Endodermal cell (in vitro differentiated cells): ENCODE measurements around the gene EGFLAM. TPM values are rescaled to one million over a fixed set of nuclear protein-coding genes. Genes with fewer than 3 reads are reported as not detected.

Experiments used
- DNase-seq: peaks from one replicate; pipeline ENCODE4 v3.0.0-alpha.2; 2017
- H3K27ac ChIP-seq: 2 replicates; pipeline ENCODE4 v1.5.1; 2013; ENCODE audit warnings: mild to moderate bottlenecking, low read depth, low read length, moderate library complexity
- H3K27me3 ChIP-seq: 2 replicates; pipeline ENCODE4 v1.6.1; 2013; ENCODE audit warnings: mild to moderate bottlenecking, low read length, moderate library complexity; ENCODE audit not compliant: insufficient read depth, control insufficient read depth, poor library complexity, severe bottlenecking
- H3K36me3 ChIP-seq: 2 replicates; pipeline ENCODE4 v1.7.0; 2013; ENCODE audit warnings: mild to moderate bottlenecking, low read length, moderate library complexity; ENCODE audit not compliant: control insufficient read depth, insufficient read depth
- H3K4me1 ChIP-seq: one replicate; pipeline ENCODE4 v1.7.0; 2013; ENCODE audit warnings: low read length; ENCODE audit not compliant: control insufficient read depth, insufficient read depth
- H3K4me3 ChIP-seq: 2 replicates; pipeline ENCODE4 v1.5.1; 2013; ENCODE audit warnings: mild to moderate bottlenecking, low read length, moderate library complexity
- H3K9ac ChIP-seq: 2 replicates; pipeline ENCODE4 v1.6.1; 2013; ENCODE audit warnings: mild to moderate bottlenecking, low read length, moderate library complexity; ENCODE audit not compliant: poor library complexity, severe bottlenecking; ENCODE audit errors: extremely low read depth
- H3K9me3 ChIP-seq: 2 replicates; pipeline ENCODE4 v1.6.1; 2013; ENCODE audit warnings: mild to moderate bottlenecking, low read length, moderate library complexity; ENCODE audit not compliant: control insufficient read depth
- H3K27ac Mint-ChIP-seq: 2 replicates; pipeline ENCODE4 v1.8.0; 2020; ENCODE audit warnings: mixed read lengths
- H3K27me3 Mint-ChIP-seq: 2 replicates; pipeline ENCODE4 v1.8.0; 2021; ENCODE audit warnings: mild to moderate bottlenecking, mixed read lengths; ENCODE audit not compliant: insufficient read depth
- H3K36me3 Mint-ChIP-seq: 2 replicates; pipeline ENCODE4 v1.8.0; 2020; ENCODE audit warnings: low read depth, mixed read lengths
- H3K4me1 Mint-ChIP-seq: 2 replicates; pipeline ENCODE4 v1.8.0; 2020; ENCODE audit warnings: mixed read lengths
- H3K4me3 Mint-ChIP-seq: 2 replicates; pipeline ENCODE4 v1.8.0; 2020; ENCODE audit warnings: mild to moderate bottlenecking, moderate library complexity, mixed read lengths
- H3K9me3 Mint-ChIP-seq: 2 replicates; pipeline ENCODE4 v1.8.0; 2020; ENCODE audit warnings: mild to moderate bottlenecking, mixed read lengths
- WGBS, 2 experiments: methylation state at CpG; one replicate each; pipeline versions ENCODE4 v1.1.5 to v1.1.7; 2013; ENCODE audit warnings: missing lambda C conversion rate in 2 of 2, mixed read lengths in 1 of 2; ENCODE audit not compliant: insufficient coverage in 1 of 2, insufficient read length in 1 of 2; 5-methylcytosine and 5-hydroxymethylcytosine counted together
- total RNA-seq, 2 donors: library from RNA; stranded (reverse); fragmentation: NEBNext Ultra II Directional in 1 of 2; extraction: Animal tissue kit (Norgen Biotek cat#: 25700) in 1 of 2; gene quantifications; 2 replicates in 1 of 2; 3 replicates in 1 of 2; pipeline ENCODE4 v1.2.1, GENCODE V29; 2021
- TF ChIP-seq, protein P1 (sequence below): fragments of 200-600 bp; sonication (generic); conservative IDR thresholded peaks from 2 replicates; pipeline ENCODE4 v1.5.0; 2021; ENCODE audit warnings: antibody characterized with exemption, mild to moderate bottlenecking

The EGFLAM gene
- total RNA-seq, 2 donors from 2014 or later = 4.4 to 8.8 TPM

DNA sequence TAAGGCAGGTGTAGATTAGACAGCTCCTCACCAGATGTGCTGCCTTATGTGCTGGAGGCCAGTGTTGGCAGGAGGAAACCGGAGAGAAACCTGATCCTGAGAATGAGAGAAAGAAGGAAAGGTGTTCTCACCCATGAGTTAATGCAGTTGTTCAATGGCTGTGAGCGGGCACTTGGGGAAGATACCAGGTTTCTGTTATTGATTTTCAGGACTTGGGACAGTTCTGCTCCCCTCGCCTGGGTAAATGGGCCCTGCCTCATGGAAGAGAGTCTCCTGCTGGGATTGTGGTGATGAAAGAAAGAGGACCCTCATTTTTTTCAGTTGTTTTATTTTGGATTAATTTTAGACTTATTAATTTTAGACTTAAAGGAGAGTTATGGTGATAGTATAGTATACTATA lies 59.5 kb downstream of the EGFLAM start:
- Mint-ChIP-seq H3K4me1 (peaks cover 3% of the 10 kb centered on the region), H3K27ac (peak overlapping the region; percentile 78), H3K27me3 (no peaks in the 10 kb centered on the region), H3K9me3 (no peaks in the 10 kb centered on the region), H3K36me3 (peaks cover 63% of the 10 kb centered on the region), H3K4me3 (no peak overlapping the region)
- H3K27me3 ChIP-seq = no peaks in the 10 kb centered on the region
- H3K9ac ChIP-seq = no peak overlapping the region
- no peak overlapping the region for H3K4me3 ChIP-seq
- no peak for DNase-seq
- H3K27ac ChIP-seq = no peak overlapping the region
- H3K9me3 ChIP-seq = no peaks in the 10 kb centered on the region
- TF ChIP-seq, protein P1, sequence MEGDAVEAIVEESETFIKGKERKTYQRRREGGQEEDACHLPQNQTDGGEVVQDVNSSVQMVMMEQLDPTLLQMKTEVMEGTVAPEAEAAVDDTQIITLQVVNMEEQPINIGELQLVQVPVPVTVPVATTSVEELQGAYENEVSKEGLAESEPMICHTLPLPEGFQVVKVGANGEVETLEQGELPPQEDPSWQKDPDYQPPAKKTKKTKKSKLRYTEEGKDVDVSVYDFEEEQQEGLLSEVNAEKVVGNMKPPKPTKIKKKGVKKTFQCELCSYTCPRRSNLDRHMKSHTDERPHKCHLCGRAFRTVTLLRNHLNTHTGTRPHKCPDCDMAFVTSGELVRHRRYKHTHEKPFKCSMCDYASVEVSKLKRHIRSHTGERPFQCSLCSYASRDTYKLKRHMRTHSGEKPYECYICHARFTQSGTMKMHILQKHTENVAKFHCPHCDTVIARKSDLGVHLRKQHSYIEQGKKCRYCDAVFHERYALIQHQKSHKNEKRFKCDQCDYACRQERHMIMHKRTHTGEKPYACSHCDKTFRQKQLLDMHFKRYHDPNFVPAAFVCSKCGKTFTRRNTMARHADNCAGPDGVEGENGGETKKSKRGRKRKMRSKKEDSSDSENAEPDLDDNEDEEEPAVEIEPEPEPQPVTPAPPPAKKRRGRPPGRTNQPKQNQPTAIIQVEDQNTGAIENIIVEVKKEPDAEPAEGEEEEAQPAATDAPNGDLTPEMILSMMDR = no peak
- H3K4me1 ChIP-seq = no peaks in the 10 kb centered on the region
- WGBS, 2 experiments = 90 to 100% methylated on average over 2 to 3 of the region's 3 CpGs
- peaks cover 92% of the 10 kb centered on the region for H3K36me3 ChIP-seq

DNA sequence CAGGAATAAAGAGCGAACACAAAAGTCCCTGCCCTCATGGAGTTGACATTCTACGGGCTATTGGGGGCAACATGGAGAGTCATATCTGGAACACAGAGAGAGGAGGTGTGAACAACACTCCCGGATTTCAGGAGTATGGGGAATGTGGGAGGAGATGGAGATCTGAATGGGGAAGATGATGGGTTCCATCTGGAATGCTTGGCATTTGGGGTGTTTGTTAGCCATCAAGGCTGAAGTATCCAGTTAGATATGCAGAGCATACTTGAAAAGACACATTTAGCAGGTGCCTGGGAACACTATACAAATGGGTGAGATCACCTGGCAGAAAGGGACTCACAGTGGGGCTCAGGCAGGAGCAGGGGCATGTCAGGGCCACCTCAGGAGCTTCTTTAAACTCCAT lies 61.1 kb downstream of the EGFLAM start:
- WGBS, 2 experiments = 80 to 93% methylated on average over 1 to 3 of the region's 3 CpGs
- H3K4me1 Mint-ChIP-seq = peaks cover 7% of the 10 kb centered on the region
- Histone ChIP-seq H3K36me3 (peaks cover 93% of the 10 kb centered on the region), H3K27me3 (no peaks in the 10 kb centered on the region), H3K9ac (no peak overlapping the region), H3K4me1 (peaks cover 3% of the 10 kb centered on the region), H3K9me3 (no peaks in the 10 kb centered on the region), H3K4me3 (no peak overlapping the region), H3K27ac (no peak overlapping the region)
- no peak overlapping the region for H3K4me3 Mint-ChIP-seq
- DNase-seq = no peak
- H3K9me3 Mint-ChIP-seq = no peaks in the 10 kb centered on the region
- no peaks in the 10 kb centered on the region for H3K27me3 Mint-ChIP-seq
- TF ChIP-seq, protein P1 = no peak
- H3K27ac Mint-ChIP-seq = peak overlapping the region; percentile 82
- peaks cover 71% of the 10 kb centered on the region for H3K36me3 Mint-ChIP-seq

- H3K4me3 ChIP-seq = no peak overlapping the region
- H3K36me3 ChIP-seq = peaks cover 93% of the 10 kb centered on the region
- Mint-ChIP-seq H3K27ac (peak overlapping the region; percentile 35), H3K4me3 (no peak overlapping the region), H3K9me3 (no peaks in the 10 kb centered on the region), H3K36me3 (peaks cover 79% of the 10 kb centered on the region), H3K4me1 (peaks cover 11% of the 10 kb centered on the region), H3K27me3 (no peaks in the 10 kb centered on the region)
- 82 to 88% methylated on average over 5 to 7 of the region's 7 CpGs for WGBS, 2 experiments
- H3K9ac ChIP-seq = no peak overlapping the region
- DNase-seq = no peak
- H3K27ac ChIP-seq = no peak overlapping the region
- H3K27me3 ChIP-seq = no peaks in the 10 kb centered on the region
- TF ChIP-seq, protein P1 = no peak
- H3K9me3 ChIP-seq = no peaks in the 10 kb centered on the region
- peaks cover 5% of the 10 kb centered on the region for H3K4me1 ChIP-seq
These were observed 63.6 kb downstream of the EGFLAM start for GRCh38 chr5:38321978-38322377.
